Measurements from ENCODE around the gene RNASE2.

DNA sequence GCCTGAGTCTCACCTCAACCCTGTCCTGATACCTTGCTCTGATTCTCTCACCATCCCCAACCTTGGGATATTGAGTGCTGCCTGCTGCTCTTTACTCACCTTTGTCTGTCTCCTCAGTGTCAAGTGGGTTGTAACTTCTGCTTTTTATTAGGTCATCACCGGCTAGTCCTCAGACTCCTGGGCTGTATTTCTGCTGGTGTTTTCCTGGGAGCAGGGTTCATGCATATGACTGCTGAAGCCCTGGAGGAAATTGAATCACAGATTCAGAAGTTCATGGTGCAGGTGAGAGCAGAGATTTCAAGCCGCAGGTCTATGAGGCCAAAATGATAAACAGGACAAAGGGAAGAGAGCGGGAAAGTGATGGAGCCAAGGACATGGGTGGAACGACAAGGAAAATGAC is 44.3 kb downstream of the RNASE2 start:
- TF ChIP-seq, protein P1, sequence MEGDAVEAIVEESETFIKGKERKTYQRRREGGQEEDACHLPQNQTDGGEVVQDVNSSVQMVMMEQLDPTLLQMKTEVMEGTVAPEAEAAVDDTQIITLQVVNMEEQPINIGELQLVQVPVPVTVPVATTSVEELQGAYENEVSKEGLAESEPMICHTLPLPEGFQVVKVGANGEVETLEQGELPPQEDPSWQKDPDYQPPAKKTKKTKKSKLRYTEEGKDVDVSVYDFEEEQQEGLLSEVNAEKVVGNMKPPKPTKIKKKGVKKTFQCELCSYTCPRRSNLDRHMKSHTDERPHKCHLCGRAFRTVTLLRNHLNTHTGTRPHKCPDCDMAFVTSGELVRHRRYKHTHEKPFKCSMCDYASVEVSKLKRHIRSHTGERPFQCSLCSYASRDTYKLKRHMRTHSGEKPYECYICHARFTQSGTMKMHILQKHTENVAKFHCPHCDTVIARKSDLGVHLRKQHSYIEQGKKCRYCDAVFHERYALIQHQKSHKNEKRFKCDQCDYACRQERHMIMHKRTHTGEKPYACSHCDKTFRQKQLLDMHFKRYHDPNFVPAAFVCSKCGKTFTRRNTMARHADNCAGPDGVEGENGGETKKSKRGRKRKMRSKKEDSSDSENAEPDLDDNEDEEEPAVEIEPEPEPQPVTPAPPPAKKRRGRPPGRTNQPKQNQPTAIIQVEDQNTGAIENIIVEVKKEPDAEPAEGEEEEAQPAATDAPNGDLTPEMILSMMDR (IDR thresholded peaks at IDR 0.05): no peak
- no peak for TF ChIP-seq POLR2A (IDR thresholded peaks at IDR 0.05)
